ENCODE measurements around the gene GPR132.
"Not testable (repeated sequence)": the region's sequence is repeated elsewhere in the genome, so short reads cannot be mapped to it uniquely, and the experiment has no call there.

DNA sequence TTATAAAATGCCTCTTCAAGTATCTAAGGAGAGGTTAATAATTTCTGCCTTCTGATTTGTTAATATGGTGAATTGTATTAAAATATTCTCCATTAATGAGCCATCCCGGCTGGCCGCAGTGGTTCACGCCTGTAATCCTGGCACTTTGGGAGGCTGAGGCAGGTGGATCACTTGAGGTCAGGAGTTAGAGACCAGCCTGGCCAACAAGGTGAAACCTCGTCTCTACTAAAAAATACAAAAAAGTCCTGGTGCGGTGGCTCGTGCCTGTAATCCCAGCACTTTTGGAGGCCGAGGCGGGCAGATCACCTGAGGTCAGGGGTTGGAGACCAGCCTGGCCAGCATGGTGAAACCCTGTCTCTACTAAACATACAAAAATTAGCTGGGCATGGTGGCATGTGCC, 44.0 kb upstream of the GPR132 start:
- not testable (repeated sequence) for TF ChIP-seq CTCF (IDR thresholded peaks at IDR 0.05); POLR2AphosphoS5 (IDR thresholded peaks at IDR 0.05; ENCODE audit: insufficient read depth in 1 of 2, low read depth in 1 of 2)

All from vagina (tissue), 2 donors.